HepG2 (cell line): ENCODE results near the gene RBP3. TPM values are rescaled to one million over a fixed set of nuclear protein-coding genes. Genes with fewer than 3 reads are reported as not detected.

ENCODE experiments used
- ATAC-seq: fragments of 200-7000 bp; cut with Tn5 transposase; 3 replicates; pipeline ENCODE4 v1.9.1; 2020; ENCODE audit warnings: mild to moderate bottlenecking, moderate library complexity
- BruUV-seq: library from RNA; stranded (reverse); fragments of 400-500 nt; replicated peaks from 2 replicates; lab custom pipeline; 2021; lab: Mats Ljungman, UMichigan
- CTCF ChIA-PET: fragments of 300-600 bp; formaldehyde crosslinking; extraction: SDS; loops from one replicate; lab custom pipeline; 2021; ENCODE audit warnings: low total read pairs, inconsistent platforms, low intra/inter-chr PET ratio; lab: Yijun Ruan, JAX
- POLR2A ChIA-PET: fragments of 350-600 bp; sonication (Branson Sonifier 250); formaldehyde crosslinking; loops from one replicate; lab custom pipeline; 2020; ENCODE audit warnings: antibody characterized with exemption, inconsistent platforms; lab: Yijun Ruan, JAX
- DNase-seq: peaks from one replicate; pipeline ENCODE4 v3.0.0-alpha.2; 2015; ENCODE audit warnings: low spot score
- FAIRE-seq: peaks from 3 replicates; lab custom pipeline; 2011; peaks lifted over from hg19 to GRCh38; lab: Jason Lieb, UNC
- H2AFZ ChIP-seq: one replicate; pipeline ENCODE4 v1.6.1; 2011; ENCODE audit warnings: low read length, inconsistent platforms
- H3K27ac ChIP-seq: fragments of 300-600 bp; 3 replicates; pipeline ENCODE4 v1.8.0; 2011; ENCODE audit warnings: mixed run types, mild to moderate bottlenecking, mixed read lengths, low read length, inconsistent platforms; ENCODE audit not compliant: insufficient read depth; ENCODE audit errors: extremely low read length
- H3K27me3 ChIP-seq, 2 experiments: fragments of 200-600 bp in 1 of 2; 2 replicates in 1 of 2; 3 replicates in 1 of 2; pipeline versions ENCODE4 v1.6.0 to v1.8.0; 2011; ENCODE audit warnings: low read length in 2 of 2, mild to moderate bottlenecking in 2 of 2, moderate library complexity in 2 of 2, inconsistent platforms in 1 of 2; ENCODE audit not compliant: insufficient read depth in 2 of 2, control insufficient read depth in 1 of 2
- H3K36me3 ChIP-seq, 2 experiments: fragments of 200-600 bp in 1 of 2; replicated peaks in 1 of 2; 2 replicates in 1 of 2; 3 replicates in 1 of 2; pipeline versions ENCODE4 v1.5.1 to v1.8.0; 2011; ENCODE audit warnings: low read length in 2 of 2, inconsistent platforms in 1 of 2; ENCODE audit not compliant: insufficient read depth in 2 of 2, control insufficient read depth in 1 of 2
- H3K4me1 ChIP-seq: 2 replicates; pipeline ENCODE4 v1.5.1; 2012; ENCODE audit warnings: low read length, inconsistent platforms; ENCODE audit not compliant: insufficient read depth
- H3K4me2 ChIP-seq: 2 replicates; pipeline ENCODE4 v1.6.0; 2011; ENCODE audit warnings: low read depth, low read length, inconsistent platforms
- H3K4me3 ChIP-seq, 3 experiments: fragments of 200-600 bp in 1 of 3; sonication (generic), shearing (Covaris generic) in 1 of 3; replicated peaks in 1 of 3; 2 replicates each; pipeline ENCODE4 v1.5.1; 2011 to 2016; ENCODE audit warnings: low read length in 3 of 3, inconsistent platforms in 2 of 3, low read depth in 2 of 3, mild to moderate bottlenecking in 2 of 3, control low read depth in 1 of 3, mixed read lengths in 1 of 3; ENCODE audit not compliant: insufficient read depth in 1 of 3
- H3K79me2 ChIP-seq: one replicate; pipeline ENCODE4 v1.6.1; 2011; ENCODE audit warnings: low read length, inconsistent platforms; ENCODE audit not compliant: insufficient read depth
- H3K9ac ChIP-seq: 2 replicates; pipeline ENCODE4 v1.6.0; 2011; ENCODE audit warnings: mild to moderate bottlenecking, low read depth, low read length, inconsistent platforms; ENCODE audit not compliant: insufficient read depth
- H3K9me3 ChIP-seq: 2 replicates; pipeline ENCODE4 v1.5.1; 2012; ENCODE audit warnings: mild to moderate bottlenecking, low read length
- H4K20me1 ChIP-seq: 2 replicates; pipeline ENCODE4 v1.6.0; 2011; ENCODE audit warnings: inconsistent platforms, mild to moderate bottlenecking, low read length, moderate library complexity; ENCODE audit not compliant: insufficient read depth
- AFF4 ChIP-seq: sonication (generic); formaldehyde crosslinking; IDR thresholded peaks from 2 replicates; pipeline ENCODE4 v1.4.0; 2020; ENCODE audit warnings: missing genetic modification reagents
- CBX1 ChIP-seq: IDR thresholded peaks from one replicate; pipeline ENCODE4 v1.6.1; 2016; ENCODE audit warnings: antibody characterized with exemption, low read depth
- CSRNP2 ChIP-seq: sonication (generic); formaldehyde crosslinking; conservative IDR thresholded peaks from 2 replicates; pipeline ENCODE4 v1.8.0; 2022; ENCODE audit warnings: low read depth, missing genetic modification reagents
- IRF1 ChIP-seq: sonication (generic); formaldehyde crosslinking; IDR thresholded peaks from 2 replicates; pipeline ENCODE4 v1.4.0; 2020; ENCODE audit warnings: low read depth, mild to moderate bottlenecking, missing genetic modification reagents
- MXD1 ChIP-seq: sonication (generic); formaldehyde crosslinking; IDR thresholded peaks from 2 replicates; pipeline ENCODE4 v1.4.0; 2020; ENCODE audit warnings: mild to moderate bottlenecking, missing genetic modification reagents
- PHF5A ChIP-seq: IDR thresholded peaks from one replicate; pipeline ENCODE4 v1.6.1; 2018; ENCODE audit warnings: low read depth, missing genetic modification reagents; ENCODE audit not compliant: unreplicated experiment
- POLR2AphosphoS2 ChIP-seq: IDR thresholded peaks from 2 replicates; pipeline ENCODE4 v1.6.1; 2011; ENCODE audit warnings: low read depth, low read length, improper control_type of control experiment
- RARG ChIP-seq: sonication (generic); formaldehyde crosslinking; IDR thresholded peaks from 2 replicates; pipeline ENCODE4 v1.4.0; 2020; ENCODE audit warnings: low read depth, mild to moderate bottlenecking, missing genetic modification reagents
- SCMH1 ChIP-seq: sonication (generic); formaldehyde crosslinking; IDR thresholded peaks from 2 replicates; pipeline ENCODE4 v1.9.0; 2021; ENCODE audit warnings: missing genetic modification reagents, mild to moderate bottlenecking, borderline replicate concordance
- SETDB1 ChIP-seq: sonication (generic); formaldehyde crosslinking; IDR thresholded peaks from 2 replicates; pipeline ENCODE4 v1.5.1; 2020; ENCODE audit warnings: missing genetic modification reagents, mild to moderate bottlenecking, borderline replicate concordance
- SP140L ChIP-seq: sonication (generic); formaldehyde crosslinking; IDR thresholded peaks from 2 replicates; pipeline ENCODE4 v1.4.0; 2020; ENCODE audit warnings: missing genetic modification reagents, borderline replicate concordance
- ZBTB42 ChIP-seq: sonication (generic); formaldehyde crosslinking; IDR thresholded peaks from 2 replicates; pipeline ENCODE4 v1.5.0; 2020; ENCODE audit warnings: mild to moderate bottlenecking, missing genetic modification reagents
- WGBS: methylation state at CpG from one replicate; pipeline ENCODE4 v1.1.6; 2017; ENCODE audit warnings: low lambda C conversion rate; 5-methylcytosine and 5-hydroxymethylcytosine counted together
- in situ Hi-C: cut with HindIII; loops from 2 replicates; pipeline ENCODE4 v1.10.0; 2017; ENCODE audit warnings: low pct_unique_long_range_greater_than_20kb; ENCODE audit not compliant: extremely low pct_ligation_motif_present
- intact Hi-C: fragments of 100-400 bp; cut with micrococcal nuclease; formaldehyde crosslinking; loops from one replicate; pipeline ENCODE4 v1.10.0; 2022; ENCODE audit not compliant: unreplicated experiment
- polyA plus RNA-seq, 8 experiments: library from polyadenylated mRNA; depleted of rRNA in 3 of 8; stranded (reverse) in 7 of 8; unstranded in 1 of 8; fragments of >200 nt; fragmentation: Illumina TruSeq in 4 of 8; extraction: Trizol in 4 of 8; gene quantifications; 2 replicates each; pipeline versions ENCODE4 v1.2.1 to v1.2.3, GENCODE V29; 2011 to 2016; ENCODE audit warnings: low read depth in 4 of 8, missing spikeins in 1 of 8, mixed read lengths in 1 of 8; ENCODE audit not compliant: insufficient read depth in 1 of 8
- total RNA-seq, 5 experiments: library from RNA; depleted of rRNA; stranded (reverse); fragments of >200 nt; fragmentation: Illumina TruSeq; extraction: Trizol; gene quantifications; 2 replicates each; pipeline ENCODE4 v1.2.3, GENCODE V29; 2016; ENCODE audit warnings: low read depth in 1 of 5

Gene RBP3
- total and polyA plus RNA-seq, 2 of the 13 experiments (the other 11 are each of a cell fraction or from before 2014, with no cell fraction given), result not detected

- intact Hi-C loops (loop anchor here (1.0 to 5.0 kb wide), 2 partner anchors 265 to 288 kb away; no protein-coding TSS in a partner anchor), in situ Hi-C loops (no loop called here)
- no peaks in the 10 kb centered on the region for H3K36me3 ChIP-seq
- WGBS, result 0% methylated on average over 1 of the region's 7 CpGs
- no peak for ATAC-seq
- no peak for DNase-seq
- H3K79me2 ChIP-seq, result no peaks in the 10 kb centered on the region
- TF ChIP-seq ZBTB42 (CRISPR knock-in tag) (no peak), POLR2AphosphoS2 (no peak), CBX1 (no peak), SP140L (CRISPR knock-in tag) (no peak), PHF5A (no peak), IRF1 (CRISPR knock-in tag) (no peak), SETDB1 (CRISPR knock-in tag) (no peak)
- H4K20me1 ChIP-seq, result no peaks in the 10 kb centered on the region
- H3K27ac ChIP-seq, result no peak overlapping the region
- POLR2A ChIA-PET, result no interaction called here
- H3K4me2 ChIP-seq, result no peak overlapping the region
- no peaks in the 10 kb centered on the region for H3K4me1 ChIP-seq
- H3K27me3 ChIP-seq, result peaks cover 4 to 14% of the 10 kb centered on the region in 2 experiments; a peak in 3 of 5 replicates
- H3K9me3 ChIP-seq, result no peaks in the 10 kb centered on the region
- no peak overlapping the region for H2AFZ ChIP-seq
- CTCF ChIA-PET, result interaction anchor here (1.1 to 2.5 kb wide), 4 partner anchors 264 to 320 kb away, joined by 3 to 23 read pairs (median 11); no protein-coding TSS in a partner anchor
- no peak for FAIRE-seq
- no peak overlapping the region for H3K4me3 ChIP-seq
- no peak overlapping the region for H3K9ac ChIP-seq
- no TSS peak for BruUV-seq
Observed at GRCh38 chr10:47312663-47312995, 35.5 kb upstream of the RBP3 start.

GRCh38 chr10:47314416-47314970 is 33.7 kb upstream of the RBP3 start:
- no peak for TF ChIP-seq SCMH1 (CRISPR knock-in tag)
- TF ChIP-seq RARG (CRISPR knock-in tag), result no peak
- no peak for TF ChIP-seq AFF4 (CRISPR knock-in tag)
- no peak for TF ChIP-seq CSRNP2
- TF ChIP-seq MXD1 (CRISPR knock-in tag), result no peak
- ATAC-seq (no peak), DNase-seq (no peak), FAIRE-seq (no peak)
- in situ Hi-C loops (no loop called here), intact Hi-C loops (loop anchor here (5.0 kb wide), 1 partner anchor 267 kb away; no protein-coding TSS in a partner anchor)
- H3K4me2 ChIP-seq, result no peak overlapping the region
- BruUV-seq, result no TSS peak
- no peaks in the 10 kb centered on the region for H3K9me3 ChIP-seq
- ChIA-PET CTCF (no interaction called here), POLR2A (no interaction called here)
- no peak overlapping the region for H3K27ac ChIP-seq
- no peak overlapping the region for H3K9ac ChIP-seq
- H3K27me3 ChIP-seq, result peaks cover 4 to 10% of the 10 kb centered on the region in 2 experiments; a peak in 2 of 5 replicates
- no peaks in the 10 kb centered on the region for H4K20me1 ChIP-seq
- no peak overlapping the region for H3K4me3 ChIP-seq
- H3K4me1 ChIP-seq, result no peaks in the 10 kb centered on the region
- H3K79me2 ChIP-seq, result no peaks in the 10 kb centered on the region
- no peaks in the 10 kb centered on the region for H3K36me3 ChIP-seq
- H2AFZ ChIP-seq, result no peak overlapping the region
- WGBS, result 47% methylated on average over 2 of the region's 9 CpGs
